Fibroblast of villous mesenchyme (primary cell): Measurements from ENCODE around the gene PLCB3. TPM values are rescaled to one million over a fixed set of nuclear protein-coding genes. Genes with fewer than 3 reads are reported as not detected.

ENCODE experiments used
- DNase-seq: peaks from one replicate; pipeline ENCODE4 v3.0.0-alpha.2; 2010; ENCODE audit warnings: low read depth
- H3K4me3 ChIP-seq: 2 replicates; pipeline ENCODE4 v1.5.1; 2011; ENCODE audit warnings: low read depth, mild to moderate bottlenecking, low read length
- total RNA-seq: library from RNA; depleted of rRNA; stranded (reverse); fragments of >200 nt; gene quantifications from 2 replicates; pipeline ENCODE4 v1.2.3, GENCODE V29; 2012
- TF ChIP-seq, protein P1 (sequence below): IDR thresholded peaks from 2 replicates; pipeline ENCODE4 v1.5.1; 2012; ENCODE audit warnings: low read depth, mild to moderate bottlenecking, low read length; ENCODE audit not compliant: insufficient read depth

The PLCB3 gene
- total RNA-seq, 1 donor, result 66.5 TPM

GRCh38 chr11:64265176-64266160, 14.1 kb downstream of the PLCB3 start:
- H3K4me3 ChIP-seq, result no peak overlapping the region
- no peak for DNase-seq
- TF ChIP-seq, protein P1, sequence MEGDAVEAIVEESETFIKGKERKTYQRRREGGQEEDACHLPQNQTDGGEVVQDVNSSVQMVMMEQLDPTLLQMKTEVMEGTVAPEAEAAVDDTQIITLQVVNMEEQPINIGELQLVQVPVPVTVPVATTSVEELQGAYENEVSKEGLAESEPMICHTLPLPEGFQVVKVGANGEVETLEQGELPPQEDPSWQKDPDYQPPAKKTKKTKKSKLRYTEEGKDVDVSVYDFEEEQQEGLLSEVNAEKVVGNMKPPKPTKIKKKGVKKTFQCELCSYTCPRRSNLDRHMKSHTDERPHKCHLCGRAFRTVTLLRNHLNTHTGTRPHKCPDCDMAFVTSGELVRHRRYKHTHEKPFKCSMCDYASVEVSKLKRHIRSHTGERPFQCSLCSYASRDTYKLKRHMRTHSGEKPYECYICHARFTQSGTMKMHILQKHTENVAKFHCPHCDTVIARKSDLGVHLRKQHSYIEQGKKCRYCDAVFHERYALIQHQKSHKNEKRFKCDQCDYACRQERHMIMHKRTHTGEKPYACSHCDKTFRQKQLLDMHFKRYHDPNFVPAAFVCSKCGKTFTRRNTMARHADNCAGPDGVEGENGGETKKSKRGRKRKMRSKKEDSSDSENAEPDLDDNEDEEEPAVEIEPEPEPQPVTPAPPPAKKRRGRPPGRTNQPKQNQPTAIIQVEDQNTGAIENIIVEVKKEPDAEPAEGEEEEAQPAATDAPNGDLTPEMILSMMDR, result no peak

- H3K4me3 ChIP-seq, result no peak overlapping the region
- TF ChIP-seq, protein P1, result no peak
- no peak for DNase-seq
These were observed 15.0 kb downstream of the PLCB3 start for GRCh38 chr11:64266339-64266738.

DNA sequence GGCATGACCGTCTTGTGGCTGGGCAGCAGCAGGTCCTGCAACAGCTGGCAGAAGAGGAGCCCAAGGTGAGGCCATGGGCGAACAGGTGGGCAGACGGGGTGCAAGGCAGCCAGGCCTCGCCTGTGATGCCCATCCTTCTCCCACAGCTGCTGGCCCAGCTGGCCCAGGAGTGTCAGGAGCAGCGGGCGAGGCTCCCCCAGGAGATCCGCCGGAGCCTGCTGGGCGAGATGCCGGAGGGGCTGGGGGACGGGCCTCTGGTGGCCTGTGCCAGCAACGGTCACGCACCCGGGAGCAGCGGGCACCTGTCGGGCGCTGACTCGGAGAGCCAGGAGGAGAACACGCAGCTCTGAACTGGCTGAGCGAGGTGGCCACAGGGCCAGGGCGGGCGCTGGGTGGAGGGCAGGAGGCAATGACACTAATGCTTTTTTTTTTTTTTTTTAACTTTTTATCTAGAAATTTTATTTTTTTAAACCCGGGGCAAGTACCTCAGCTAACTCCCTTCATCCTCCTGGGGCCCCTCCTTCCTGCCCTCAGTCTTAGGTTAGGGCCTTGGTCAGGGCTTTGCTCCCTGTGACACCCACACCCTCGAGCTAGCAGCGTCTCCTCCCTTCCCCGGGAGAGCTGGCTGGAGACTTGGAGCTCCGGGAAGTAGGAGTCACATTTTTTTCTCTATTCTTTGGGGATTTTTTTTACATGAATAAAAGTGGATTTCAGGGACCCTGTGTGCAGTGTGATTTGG, 16.0 kb downstream of the PLCB3 start:
- H3K4me3 ChIP-seq, result no peak overlapping the region
- TF ChIP-seq, protein P1, result no peak
- no peak for DNase-seq

GRCh38 chr11:64268025-64268892, 16.9 kb downstream of the PLCB3 start:
- peak overlapping the region; percentile 76 for H3K4me3 ChIP-seq
- DNase-seq, result peak; percentile 88
- TF ChIP-seq, protein P1, result peak; percentile 2

DNA sequence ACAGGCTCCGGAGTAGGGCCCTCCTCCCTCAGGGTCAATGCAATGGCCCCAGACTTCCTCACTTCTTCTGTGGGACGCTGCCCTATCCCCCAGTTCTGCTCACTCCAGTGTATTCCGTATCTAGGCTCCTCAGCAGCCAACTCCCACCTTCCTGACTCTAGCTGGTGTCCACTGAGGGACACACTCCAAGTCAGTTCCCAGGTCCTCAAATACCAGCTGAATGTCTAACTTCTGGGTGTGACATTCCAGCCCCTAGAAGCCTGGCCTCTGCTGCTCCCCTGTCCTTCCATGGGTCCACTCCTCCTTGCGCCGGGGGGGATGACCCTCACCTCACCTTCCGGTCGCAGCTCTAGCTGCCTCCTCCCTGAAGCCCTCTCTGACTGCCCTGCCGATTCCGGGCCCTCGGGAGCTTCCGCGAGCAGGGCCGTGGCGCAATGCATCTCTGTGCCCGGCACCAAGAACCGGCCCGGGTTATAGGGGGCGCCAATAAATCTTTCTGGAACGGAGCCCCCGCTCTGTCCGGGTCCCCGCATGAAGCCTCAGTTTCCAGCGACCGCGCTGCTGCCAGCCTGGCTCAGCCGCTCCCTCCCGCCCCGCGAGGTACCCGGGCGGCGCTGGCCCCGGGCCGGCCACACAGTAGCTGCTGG, 17.7 kb downstream of the PLCB3 start:
- H3K4me3 ChIP-seq, result peak overlapping the region; percentile 76
- peak; percentile 53 for DNase-seq
- TF ChIP-seq, protein P1, result no peak

GRCh38 chr11:64269540-64270220, 18.4 kb downstream of the PLCB3 start:
- TF ChIP-seq, protein P1, result no peak
- peak; percentile 100 for DNase-seq

More at GRCh38 chr11:64269540-64270220, 18.4 kb downstream of the PLCB3 start:
- peak overlapping the region; percentile 76 for H3K4me3 ChIP-seq
